Fibroblast of pulmonary artery (primary cell): ENCODE measurements around the gene NFIA.
A peak's percentile ranks its signal among the peaks of the same experiment; 100 is the strongest.

Source experiments
- DNase-seq: peaks from one replicate; pipeline ENCODE4 v3.0.0-alpha.2; 2010; ENCODE audit warnings: low read depth
- H3K4me3 ChIP-seq: replicated peaks from 2 replicates; pipeline ENCODE4 v1.5.1; 2011; ENCODE audit warnings: low read depth, mild to moderate bottlenecking, control low read depth, low read length, moderate library complexity
- TF ChIP-seq, protein P1 (sequence below): IDR thresholded peaks from 2 replicates; pipeline ENCODE4 v1.5.1; 2011; ENCODE audit warnings: mild to moderate bottlenecking, control low read depth, low read length, inconsistent platforms; ENCODE audit errors: missing control alignments

NFIA gene

DNA sequence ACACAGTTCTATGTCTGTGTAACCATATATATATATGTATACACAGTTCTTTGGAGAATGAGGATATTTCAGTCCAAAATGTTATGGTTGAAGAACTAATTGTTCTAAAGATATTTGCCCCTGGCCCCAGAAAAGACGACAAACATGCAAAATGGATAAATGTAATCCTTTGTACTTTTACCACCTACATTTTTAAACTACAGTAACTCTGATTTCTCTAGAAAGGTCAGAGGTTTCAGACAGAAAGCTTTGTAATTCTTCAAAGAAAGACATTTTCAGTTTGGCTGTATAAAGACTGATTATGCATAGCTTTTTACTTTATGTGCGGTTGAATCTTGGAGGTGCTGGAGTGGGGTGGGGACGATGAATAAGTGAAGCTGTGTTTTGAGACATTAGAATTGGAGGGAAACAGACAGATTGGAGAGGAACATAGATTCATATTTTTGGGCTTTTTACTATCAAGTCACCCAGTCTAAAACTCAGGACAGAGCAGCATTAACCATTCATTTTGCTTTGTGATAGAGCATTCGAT is 16.6 kb downstream of the NFIA start:
- DNase-seq, result no peak
- TF ChIP-seq, protein P1, sequence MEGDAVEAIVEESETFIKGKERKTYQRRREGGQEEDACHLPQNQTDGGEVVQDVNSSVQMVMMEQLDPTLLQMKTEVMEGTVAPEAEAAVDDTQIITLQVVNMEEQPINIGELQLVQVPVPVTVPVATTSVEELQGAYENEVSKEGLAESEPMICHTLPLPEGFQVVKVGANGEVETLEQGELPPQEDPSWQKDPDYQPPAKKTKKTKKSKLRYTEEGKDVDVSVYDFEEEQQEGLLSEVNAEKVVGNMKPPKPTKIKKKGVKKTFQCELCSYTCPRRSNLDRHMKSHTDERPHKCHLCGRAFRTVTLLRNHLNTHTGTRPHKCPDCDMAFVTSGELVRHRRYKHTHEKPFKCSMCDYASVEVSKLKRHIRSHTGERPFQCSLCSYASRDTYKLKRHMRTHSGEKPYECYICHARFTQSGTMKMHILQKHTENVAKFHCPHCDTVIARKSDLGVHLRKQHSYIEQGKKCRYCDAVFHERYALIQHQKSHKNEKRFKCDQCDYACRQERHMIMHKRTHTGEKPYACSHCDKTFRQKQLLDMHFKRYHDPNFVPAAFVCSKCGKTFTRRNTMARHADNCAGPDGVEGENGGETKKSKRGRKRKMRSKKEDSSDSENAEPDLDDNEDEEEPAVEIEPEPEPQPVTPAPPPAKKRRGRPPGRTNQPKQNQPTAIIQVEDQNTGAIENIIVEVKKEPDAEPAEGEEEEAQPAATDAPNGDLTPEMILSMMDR, result no peak
- no peak overlapping the region for H3K4me3 ChIP-seq

DNA sequence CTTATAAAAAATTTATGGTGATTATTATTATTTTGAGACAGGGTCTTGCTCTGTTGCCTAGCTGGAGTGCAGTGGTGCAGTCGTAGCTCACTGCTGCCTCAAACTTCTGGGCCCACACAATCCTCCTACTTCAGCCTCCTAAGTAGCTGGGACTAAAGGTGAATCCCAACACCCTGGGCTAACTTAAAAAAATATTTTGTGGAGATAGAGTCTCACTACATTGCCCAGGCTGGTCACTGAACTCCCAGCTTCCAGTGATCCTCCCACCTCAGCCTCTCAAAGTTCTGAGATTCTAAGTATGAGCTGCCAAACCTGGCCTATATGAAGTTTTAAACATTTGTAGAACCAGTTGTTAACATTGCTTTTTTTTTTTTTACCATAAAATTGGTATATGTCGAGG is 18.2 kb downstream of the NFIA start:
- TF ChIP-seq, protein P1, result no peak
- H3K4me3 ChIP-seq, result no peak overlapping the region
- DNase-seq, result no peak

DNA sequence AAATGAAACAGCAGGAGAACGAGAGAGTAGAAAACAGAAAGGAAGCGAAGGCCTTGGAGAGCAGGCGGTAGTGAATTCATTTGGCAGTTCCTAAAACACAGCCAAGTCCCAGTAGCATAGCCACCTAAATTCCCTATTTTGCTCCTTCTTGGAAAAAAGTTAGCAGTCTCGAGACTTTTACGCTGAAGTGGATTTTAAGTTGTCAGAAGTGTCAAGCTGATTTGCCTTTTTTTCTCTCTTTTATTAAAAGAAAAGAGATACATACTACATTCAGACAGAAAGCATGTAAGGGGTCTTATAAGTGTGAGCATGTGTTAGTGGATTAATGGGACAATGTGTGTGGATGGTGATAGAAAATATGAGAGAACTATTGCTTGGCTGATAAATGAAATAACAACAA is 19.2 kb downstream of the NFIA start:
- peak overlapping the region; percentile 21 for H3K4me3 ChIP-seq
- TF ChIP-seq, protein P1, result no peak

DNA sequence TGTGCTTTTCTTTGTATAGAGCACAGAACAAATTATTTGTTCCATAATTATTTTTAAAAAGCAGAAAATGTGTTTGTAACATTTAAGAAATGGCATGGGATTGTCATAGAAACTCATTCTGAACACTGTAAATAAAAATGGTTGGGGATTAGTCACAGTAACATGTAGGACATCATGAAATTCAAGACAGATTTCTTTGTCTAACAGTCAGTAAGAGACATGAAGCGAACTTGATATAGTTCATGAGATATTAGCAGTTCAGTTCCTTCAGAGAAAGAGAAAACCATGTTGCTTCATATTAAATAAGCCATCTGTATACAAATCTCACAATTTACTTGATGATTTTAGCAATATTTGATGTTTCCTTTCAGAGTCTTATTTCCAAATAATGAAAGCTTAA is 19.7 kb downstream of the NFIA start:
- TF ChIP-seq, protein P1, result no peak
- H3K4me3 ChIP-seq, result peak overlapping the region; percentile 21
- DNase-seq, result no peak

More for the DNA sequence above, 19.2 kb downstream of the NFIA start:
- DNase-seq, result no peak

DNA sequence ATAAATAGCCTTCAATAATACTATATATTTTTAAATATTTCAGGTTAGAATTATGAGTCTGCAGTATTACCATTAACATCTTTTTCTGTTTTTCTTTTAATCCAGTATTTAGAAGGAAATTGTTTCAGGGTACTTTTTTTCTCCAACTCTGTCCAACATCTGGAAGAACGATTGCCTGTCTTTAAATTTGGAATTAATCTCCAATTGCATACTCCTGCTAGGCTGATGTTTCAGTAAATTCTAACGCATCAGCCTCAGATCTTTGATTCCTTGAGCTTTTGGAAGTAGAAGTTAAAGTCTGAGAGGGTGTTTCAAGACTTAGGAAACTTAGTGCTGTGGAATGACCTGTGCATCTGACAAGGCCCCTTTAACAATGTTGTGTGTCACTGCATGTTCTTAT is 20.3 kb downstream of the NFIA start:
- DNase-seq, result no peak
- no peak overlapping the region for H3K4me3 ChIP-seq
- TF ChIP-seq, protein P1, result no peak

DNA sequence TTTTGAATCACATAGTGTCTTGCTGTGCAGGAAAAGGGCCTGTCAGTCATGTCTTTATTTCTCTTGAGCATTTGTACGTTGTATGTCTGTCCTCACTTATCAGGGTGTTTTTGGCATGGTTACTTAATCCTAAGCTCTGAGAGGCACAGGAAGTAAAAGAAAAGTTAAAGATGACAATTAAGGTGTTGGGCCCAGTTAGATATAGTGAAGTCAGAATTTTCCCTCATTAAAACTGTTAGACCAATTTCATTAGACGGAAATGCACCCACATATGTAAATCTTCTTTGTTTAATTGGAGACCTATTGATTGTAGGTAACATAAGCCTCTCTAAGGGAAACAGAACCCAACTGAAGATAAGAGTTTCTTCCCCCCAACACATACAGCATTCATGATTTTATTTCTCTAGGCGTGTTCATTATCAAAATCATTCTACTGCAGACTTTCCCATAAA is 21.9 kb downstream of the NFIA start:
- no peak overlapping the region for H3K4me3 ChIP-seq
- TF ChIP-seq, protein P1, result no peak
- no peak for DNase-seq

DNA sequence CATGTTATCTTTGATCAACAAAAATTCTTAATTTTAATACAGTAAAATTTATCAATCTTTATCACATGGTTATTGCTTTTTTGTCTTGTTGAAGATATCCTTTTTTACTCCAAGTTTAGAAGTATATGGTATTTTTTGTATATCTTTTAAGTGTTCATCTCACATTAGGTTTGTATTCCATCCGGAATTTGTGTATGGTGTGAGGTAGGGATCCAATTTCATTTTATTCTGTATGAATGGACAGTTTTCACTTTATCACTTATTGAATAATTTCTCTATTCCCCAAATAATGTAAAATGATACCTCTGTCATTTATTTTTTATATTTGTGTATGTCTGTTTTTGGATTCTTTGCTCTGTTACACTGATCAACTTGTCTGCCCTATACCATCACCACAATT is 25.3 kb downstream of the NFIA start:
- no peak for DNase-seq
- TF ChIP-seq, protein P1, result no peak
- H3K4me3 ChIP-seq, result no peak overlapping the region
